ENCODE data around the gene CCDC8. TPM values are rescaled to one million over a fixed set of nuclear protein-coding genes. Genes with fewer than 3 reads are reported as not detected.

The CCDC8 gene
- total RNA-seq, 1 experiment from 2014 or later, result 27.5 TPM

DNA sequence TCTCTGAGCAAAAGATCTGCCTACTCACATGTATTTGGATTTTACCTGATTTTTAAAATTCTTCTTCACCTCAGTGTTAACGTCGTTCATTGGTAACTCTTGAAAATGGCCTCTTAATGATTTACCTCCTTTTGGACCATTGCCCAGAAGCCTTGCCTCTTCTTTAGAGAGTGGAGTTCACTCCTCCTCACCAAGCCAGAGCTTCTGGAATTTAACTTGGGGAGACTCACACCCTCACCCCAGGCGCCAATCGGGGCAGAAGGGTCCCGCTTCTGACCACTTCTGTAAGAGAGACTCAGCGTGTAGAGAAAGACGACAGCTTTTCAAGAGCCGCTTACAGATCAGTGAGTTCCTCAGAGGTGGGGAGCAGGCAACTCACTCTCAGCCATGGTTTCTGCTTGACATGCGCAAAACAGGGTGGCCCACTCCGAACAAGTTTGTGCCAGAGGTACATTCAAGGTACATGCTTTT lies 12.7 kb upstream of the CCDC8 start:
- Histone ChIP-seq H4K91ac (ENCODE audit: insufficient read length, low read depth, low read length) (no peak overlapping the region), H2BK5ac (ENCODE audit: insufficient read length, low read length) (no peak overlapping the region), H3K18ac (ENCODE audit: insufficient read length, low read depth, low read length) (no peak overlapping the region), H4K8ac (replicated peaks; ENCODE audit: insufficient read length, low read depth, low read length) (no peak overlapping the region), H3K27me3 (ENCODE audit: insufficient read depth, low read length) (no peaks in the 10 kb centered on the region; the same call in none of the 2 replicates), H4K5ac (ENCODE audit: insufficient read length, low read depth, low read length) (no peak overlapping the region), H2BK15ac (ENCODE audit: low read depth, low read length) (no peak overlapping the region), H2AFZ (ENCODE audit: low read length) (no peak overlapping the region), H2BK12ac (ENCODE audit: insufficient read length, low read depth, low read length) (no peak overlapping the region), H3K9ac (ENCODE audit: extremely low read depth, insufficient read length, low read length) (no peak overlapping the region), H3K4me2 (ENCODE audit: insufficient read depth, insufficient read length, low read length) (peak overlapping the region; percentile 26), H3K79me2 (ENCODE audit: insufficient read depth, low read length) (no peaks in the 10 kb centered on the region), H2BK20ac (ENCODE audit: low read depth, low read length, poor library complexity, severe bottlenecking) (no peak overlapping the region), H3K23me2 (ENCODE audit: insufficient read length, low read depth, low read length, poor library complexity, severe bottlenecking) (peaks cover 14% of the 10 kb centered on the region), H3K4ac (ENCODE audit: low read depth, low read length) (no peak overlapping the region), H3K14ac (ENCODE audit: insufficient read depth, low read length) (no peak overlapping the region), H3K79me1 (ENCODE audit: insufficient read depth, low read depth, low read length, poor library complexity, severe bottlenecking) (no peaks in the 10 kb centered on the region), H2BK120ac (ENCODE audit: low read depth, low read length, poor library complexity, severe bottlenecking) (no peak overlapping the region), H4K20me1 (ENCODE audit: control insufficient read depth, insufficient read depth, insufficient read length) (no peaks in the 10 kb centered on the region), H3K56ac (ENCODE audit: insufficient read length, low read depth, low read length) (no peak overlapping the region), H3K23ac (ENCODE audit: insufficient read length, low read depth, low read length) (no peak overlapping the region), H3T11ph (ENCODE audit: low read length) (no peak overlapping the region), H3K27ac (ENCODE audit: insufficient read length, low read depth, low read length) (no peak overlapping the region), H2AK5ac (ENCODE audit: insufficient read length, low read length) (no peak overlapping the region), H3K4me1 (ENCODE audit: insufficient read depth, low read length) (no peaks in the 10 kb centered on the region), H3K9me3 (ENCODE audit: control insufficient read depth, low read depth, low read length) (no peaks in the 10 kb centered on the region)
- Mint-ChIP-seq H3K9me3 (no peaks in the 10 kb centered on the region; a peak in 1 of 5 replicates), H3K36me3 (ENCODE audit: insufficient read depth in 1 of 3, low read depth in 3 of 3) (no peaks in the 10 kb centered on the region), H3K27ac (no peak overlapping the region; a peak in 1 of 7 replicates), H3K4me1 (peaks cover 26 to 34% of the 10 kb centered on the region in 2 experiments), H3K27me3 (ENCODE audit: low read depth) (peaks cover 38% of the 10 kb centered on the region), H3K4me3 (peak overlapping the region; percentile 71 to 82)
- no CpG with 5 or more reads among the region's 10 CpGs for WGBS (ENCODE audit: extremely low coverage, insufficient read length, low lambda C conversion rate)
- no peak for TF ChIP-seq CTCF (conservative IDR thresholded peaks at IDR 0.05)
- DNase-seq, result no peak
